Stimulated activated naive B cell treated with anti-CD40 and anti-IgM and Interleukin-4, amounts not matched to agents 10 μg/mL and 1 μg/mL and 100 μg/mL, for 72 hours (primary cell): ENCODE data around the gene SYT17.

Source experiments
- ATAC-seq, 2 donors: fragments of 150-1000 bp; cut with Tn5 transposase; replicated peaks; 2 replicates each; pipeline ENCODE4 v1.10.0; 2021; ENCODE audit warnings: moderate library complexity in 1 of 2
- DNase-seq: peaks from one replicate; pipeline ENCODE4 v3.0.0; 2021
- H3K27ac Mint-ChIP-seq: one replicate; pipeline ENCODE4 v1.8.0; 2022; ENCODE audit warnings: mild to moderate bottlenecking, mixed read lengths
- H3K27me3 Mint-ChIP-seq, 2 donors: one replicate each; pipeline ENCODE4 v1.8.0; 2022; ENCODE audit warnings: mixed read lengths in 2 of 2
- H3K36me3 Mint-ChIP-seq, 2 donors: one replicate each; pipeline ENCODE4 v1.8.0; 2022; ENCODE audit warnings: mixed read lengths in 2 of 2, mild to moderate bottlenecking in 1 of 2
- H3K4me1 Mint-ChIP-seq, 2 donors: one replicate each; pipeline ENCODE4 v1.8.0; 2022; ENCODE audit warnings: mixed read lengths in 2 of 2, mild to moderate bottlenecking in 1 of 2
- H3K4me3 Mint-ChIP-seq, 2 donors: one replicate each; pipeline ENCODE4 v1.8.0; 2022; ENCODE audit warnings: mild to moderate bottlenecking in 2 of 2, mixed read lengths in 2 of 2, moderate library complexity in 1 of 2
- H3K9me3 Mint-ChIP-seq, 2 donors: one replicate each; pipeline ENCODE4 v1.8.0; 2022; ENCODE audit warnings: mixed read lengths in 2 of 2, mild to moderate bottlenecking in 1 of 2

SYT17 gene

GRCh38 chr16:19147627-19148026, 20.4 kb upstream of the SYT17 start:
- no peak for ATAC-seq

GRCh38 chr16:19148189-19148588, 19.9 kb upstream of the SYT17 start:
- peaks cover 1 to 6% of the 10 kb centered on the region in 2 donors for H3K4me1 Mint-ChIP-seq
- peaks cover 37% of the 10 kb centered on the region in 2 donors for H3K27me3 Mint-ChIP-seq
- H3K4me3 Mint-ChIP-seq = no peak overlapping the region
- peaks cover 0 to 3% of the 10 kb centered on the region in 2 donors for H3K36me3 Mint-ChIP-seq
- no peak for ATAC-seq
- peaks cover 6 to 11% of the 10 kb centered on the region in 2 donors for H3K9me3 Mint-ChIP-seq
- no peak for DNase-seq
- H3K27ac Mint-ChIP-seq = no peak overlapping the region

More at GRCh38 chr16:19147627-19148026, 20.4 kb upstream of the SYT17 start:
- H3K27me3 Mint-ChIP-seq = peaks cover 33 to 35% of the 10 kb centered on the region in 2 donors
- peaks cover 0 to 3% of the 10 kb centered on the region in 2 donors for H3K36me3 Mint-ChIP-seq
- no peak for DNase-seq
- H3K4me1 Mint-ChIP-seq = peaks cover 0 to 6% of the 10 kb centered on the region in 2 donors
- H3K9me3 Mint-ChIP-seq = peaks cover 4 to 9% of the 10 kb centered on the region in 2 donors
- no peak overlapping the region for H3K4me3 Mint-ChIP-seq
- H3K27ac Mint-ChIP-seq = no peak overlapping the region

GRCh38 chr16:19151310-19151709, 16.7 kb upstream of the SYT17 start:
- no peak for DNase-seq
- ATAC-seq = no peak
- Mint-ChIP-seq H3K27me3 (peaks cover 30 to 36% of the 10 kb centered on the region in 2 donors), H3K4me1 (peaks cover 2 to 6% of the 10 kb centered on the region in 2 donors), H3K9me3 (peaks cover 16% of the 10 kb centered on the region in 2 donors), H3K27ac (no peak overlapping the region), H3K4me3 (no peak overlapping the region), H3K36me3 (peaks cover 0 to 3% of the 10 kb centered on the region in 2 donors)

- peaks cover 2 to 6% of the 10 kb centered on the region in 2 donors for H3K4me1 Mint-ChIP-seq
- DNase-seq (no peak), ATAC-seq (no peak)
- peaks cover 17 to 20% of the 10 kb centered on the region in 2 donors for H3K9me3 Mint-ChIP-seq
- H3K4me3 Mint-ChIP-seq = no peak overlapping the region
- H3K27me3 Mint-ChIP-seq = peaks cover 30 to 32% of the 10 kb centered on the region in 2 donors
- H3K27ac Mint-ChIP-seq = no peak overlapping the region
- H3K36me3 Mint-ChIP-seq = peaks cover 0 to 3% of the 10 kb centered on the region in 2 donors
Observed at GRCh38 chr16:19152042-19152441, 16.0 kb upstream of the SYT17 start.

GRCh38 chr16:19153876-19154275, 14.2 kb upstream of the SYT17 start:
- no peaks in the 10 kb centered on the region for H3K36me3 Mint-ChIP-seq
- DNase-seq (no peak), ATAC-seq (peak; percentile 27 to 56)
- no peak overlapping the region for H3K27ac Mint-ChIP-seq
- H3K4me1 Mint-ChIP-seq = peaks cover 2 to 6% of the 10 kb centered on the region in 2 donors
- peaks cover 29 to 32% of the 10 kb centered on the region in 2 donors for H3K27me3 Mint-ChIP-seq
- H3K9me3 Mint-ChIP-seq = peaks cover 9 to 20% of the 10 kb centered on the region in 2 donors
- H3K4me3 Mint-ChIP-seq = no peak overlapping the region

- Mint-ChIP-seq H3K27me3 (peaks cover 4 to 19% of the 10 kb centered on the region in 2 donors), H3K27ac (no peak overlapping the region), H3K9me3 (peaks cover 6% of the 10 kb centered on the region in 2 donors), H3K4me1 (no peaks in the 10 kb centered on the region), H3K4me3 (no peak overlapping the region), H3K36me3 (peaks cover 3 to 5% of the 10 kb centered on the region in 2 donors)
- ATAC-seq = no peak
- no peak for DNase-seq
Observed at GRCh38 chr16:19162085-19162484, 6.0 kb upstream of the SYT17 start.

- DNase-seq (no peak), ATAC-seq (no peak)
- Mint-ChIP-seq H3K9me3 (peaks cover 6% of the 10 kb centered on the region in 2 donors), H3K4me1 (no peaks in the 10 kb centered on the region), H3K27me3 (peaks cover 4 to 14% of the 10 kb centered on the region in 2 donors), H3K4me3 (no peak overlapping the region), H3K36me3 (peaks cover 3 to 5% of the 10 kb centered on the region in 2 donors), H3K27ac (no peak overlapping the region)
Observed at GRCh38 chr16:19163215-19163614, 4.8 kb upstream of the SYT17 start.

GRCh38 chr16:19164285-19164684, 3.8 kb upstream of the SYT17 start:
- H3K9me3 Mint-ChIP-seq = peaks cover 6% of the 10 kb centered on the region in 2 donors
- peaks cover 3 to 5% of the 10 kb centered on the region in 2 donors for H3K36me3 Mint-ChIP-seq
- no peak overlapping the region for H3K4me3 Mint-ChIP-seq
- peaks cover 4 to 9% of the 10 kb centered on the region in 2 donors for H3K27me3 Mint-ChIP-seq
- H3K27ac Mint-ChIP-seq = no peak overlapping the region
- H3K4me1 Mint-ChIP-seq = peaks cover 0 to under 1% of the 10 kb centered on the region in 2 donors
- no peak for ATAC-seq
- no peak for DNase-seq

- Mint-ChIP-seq H3K4me3 (no peak overlapping the region), H3K27me3 (peaks cover 8 to 11% of the 10 kb centered on the region in 2 donors), H3K4me1 (peaks cover 2 to 7% of the 10 kb centered on the region in 2 donors), H3K36me3 (peaks cover 3 to 5% of the 10 kb centered on the region in 2 donors), H3K27ac (no peak overlapping the region), H3K9me3 (peaks cover 6% of the 10 kb centered on the region in 2 donors)
- DNase-seq = no peak
- no peak for ATAC-seq
Observed at GRCh38 chr16:19165101-19165500, 2.9 kb upstream of the SYT17 start.

- peaks cover 6 to 8% of the 10 kb centered on the region in 2 donors for H3K9me3 Mint-ChIP-seq
- ATAC-seq (no peak), DNase-seq (no peak)
- no peak overlapping the region for H3K27ac Mint-ChIP-seq
- peaks cover 5 to 7% of the 10 kb centered on the region in 2 donors for H3K4me1 Mint-ChIP-seq
- peaks cover 3 to 12% of the 10 kb centered on the region in 2 donors for H3K36me3 Mint-ChIP-seq
- H3K27me3 Mint-ChIP-seq = peaks cover 11 to 16% of the 10 kb centered on the region in 2 donors
- no peak overlapping the region for H3K4me3 Mint-ChIP-seq
Observed at GRCh38 chr16:19166500-19166899, 1.5 kb upstream of the SYT17 start.

- H3K9me3 Mint-ChIP-seq = peaks cover under 1 to 3% of the 10 kb centered on the region in 2 donors
- peak; percentile 21 for DNase-seq
- H3K27me3 Mint-ChIP-seq = peaks cover 7 to 10% of the 10 kb centered on the region in 2 donors
- H3K27ac Mint-ChIP-seq = peak overlapping the region; percentile 75
- H3K4me1 Mint-ChIP-seq = peaks cover 5 to 9% of the 10 kb centered on the region in 2 donors
- peak; percentile 31 to 37 for ATAC-seq
- peaks cover 0 to 10% of the 10 kb centered on the region in 2 donors for H3K36me3 Mint-ChIP-seq
- H3K4me3 Mint-ChIP-seq = peak overlapping the region; percentile 82 to 85
Observed at GRCh38 chr16:19168371-19169081, 486 bp downstream of the SYT17 start.

GRCh38 chr16:19169082-19169639, 1.1 kb downstream of the SYT17 start:
- ATAC-seq (no peak), DNase-seq (no peak)
- peak overlapping the region; percentile 85 for H3K27ac Mint-ChIP-seq
- peak overlapping the region; percentile 82 to 85 for H3K4me3 Mint-ChIP-seq
- peaks cover 7 to 15% of the 10 kb centered on the region in 2 donors for H3K4me1 Mint-ChIP-seq
- H3K9me3 Mint-ChIP-seq = peaks cover 0 to 3% of the 10 kb centered on the region in 2 donors
- H3K36me3 Mint-ChIP-seq = peaks cover 2 to 17% of the 10 kb centered on the region in 2 donors
- H3K27me3 Mint-ChIP-seq = peaks cover 7 to 12% of the 10 kb centered on the region in 2 donors

GRCh38 chr16:19170043-19170655, 2.1 kb downstream of the SYT17 start:
- Mint-ChIP-seq H3K4me3 (peak overlapping the region; percentile 77 to 82), H3K36me3 (peaks cover 7 to 24% of the 10 kb centered on the region in 2 donors), H3K27ac (no peak overlapping the region), H3K9me3 (peaks cover 0 to 3% of the 10 kb centered on the region in 2 donors), H3K4me1 (peaks cover 7 to 15% of the 10 kb centered on the region in 2 donors), H3K27me3 (peaks cover 7 to 18% of the 10 kb centered on the region in 2 donors)
- DNase-seq (no peak), ATAC-seq (no peak)

GRCh38 chr16:19172098-19172780, 4.2 kb downstream of the SYT17 start:
- no peak overlapping the region for H3K27ac Mint-ChIP-seq
- H3K4me3 Mint-ChIP-seq = no peak overlapping the region
- DNase-seq = no peak
- no peak for ATAC-seq
- H3K9me3 Mint-ChIP-seq = peaks cover 0 to 3% of the 10 kb centered on the region in 2 donors
- peaks cover 10 to 24% of the 10 kb centered on the region in 2 donors for H3K4me1 Mint-ChIP-seq
- peaks cover 15 to 37% of the 10 kb centered on the region in 2 donors for H3K36me3 Mint-ChIP-seq
- peaks cover 7 to 18% of the 10 kb centered on the region in 2 donors for H3K27me3 Mint-ChIP-seq
